HG02571 (cell line): ENCODE measurements around the gene SDHB.

Source experiments
- ATAC-seq: cut with Tn5 transposase; IDR thresholded peaks from one replicate; pipeline ENCODE4 v1.9.1; 2021; ENCODE audit warnings: mild to moderate bottlenecking, moderate library complexity; ENCODE audit not compliant: unreplicated experiment

Gene SDHB

GRCh38 chr1:17013491-17014320, 40.1 kb downstream of the SDHB start:
- ATAC-seq, result no peak

- no peak for ATAC-seq
Observed at GRCh38 chr1:17012775-17013490, 40.9 kb downstream of the SDHB start.

GRCh38 chr1:17011439-17012307, 42.2 kb downstream of the SDHB start, which contains the start of gene ATP13A2:
Gene ATP13A2 (minus strand): TSS chr1:17011928. CDS start chr1:17011738, 190 bp downstream.
- peak; percentile 78 for ATAC-seq

GRCh38 chr1:17011092-17011438, 42.8 kb downstream of the SDHB start:
- ATAC-seq, result no peak

GRCh38 chr1:17009706-17010105, 44.1 kb downstream of the SDHB start:
- no peak for ATAC-seq

- ATAC-seq, result no peak
Observed at GRCh38 chr1:17008208-17008855, 45.5 kb downstream of the SDHB start.

- ATAC-seq, result no peak
Observed at GRCh38 chr1:17007121-17007520, 46.7 kb downstream of the SDHB start.

- ATAC-seq, result no peak
Observed at GRCh38 chr1:17005365-17005740, 48.5 kb downstream of the SDHB start.

GRCh38 chr1:17004466-17005364, 49.1 kb downstream of the SDHB start:
- no peak for ATAC-seq

GRCh38 chr1:17002524-17002902, 51.3 kb downstream of the SDHB start:
- no peak for ATAC-seq

GRCh38 chr1:17001760-17002523, 51.9 kb downstream of the SDHB start:
- ATAC-seq, result no peak

- no peak for ATAC-seq
Observed at GRCh38 chr1:16999863-17000262, 54.0 kb downstream of the SDHB start.

GRCh38 chr1:16998589-16998988, 55.2 kb downstream of the SDHB start:
- no peak for ATAC-seq

GRCh38 chr1:16996845-16997244, 57.0 kb downstream of the SDHB start:
- no peak for ATAC-seq

- no peak for ATAC-seq
Observed at GRCh38 chr1:16993521-16994038, 60.3 kb downstream of the SDHB start.

GRCh38 chr1:16992675-16993074, 61.2 kb downstream of the SDHB start:
- ATAC-seq, result no peak

GRCh38 chr1:16992102-16992501, 61.7 kb downstream of the SDHB start:
- no peak for ATAC-seq

- no peak for ATAC-seq
Observed at GRCh38 chr1:16991571-16991970, 62.3 kb downstream of the SDHB start.
